IPS DF 4.7 (cell line): Measurements from ENCODE around the gene CXXC5.

Experiments used
- DNase-seq: peaks from one replicate; pipeline ENCODE4 v3.0.0-alpha.2; 2013; ENCODE audit warnings: low spot score; ENCODE audit errors: extremely low read depth

CXXC5 gene

DNA sequence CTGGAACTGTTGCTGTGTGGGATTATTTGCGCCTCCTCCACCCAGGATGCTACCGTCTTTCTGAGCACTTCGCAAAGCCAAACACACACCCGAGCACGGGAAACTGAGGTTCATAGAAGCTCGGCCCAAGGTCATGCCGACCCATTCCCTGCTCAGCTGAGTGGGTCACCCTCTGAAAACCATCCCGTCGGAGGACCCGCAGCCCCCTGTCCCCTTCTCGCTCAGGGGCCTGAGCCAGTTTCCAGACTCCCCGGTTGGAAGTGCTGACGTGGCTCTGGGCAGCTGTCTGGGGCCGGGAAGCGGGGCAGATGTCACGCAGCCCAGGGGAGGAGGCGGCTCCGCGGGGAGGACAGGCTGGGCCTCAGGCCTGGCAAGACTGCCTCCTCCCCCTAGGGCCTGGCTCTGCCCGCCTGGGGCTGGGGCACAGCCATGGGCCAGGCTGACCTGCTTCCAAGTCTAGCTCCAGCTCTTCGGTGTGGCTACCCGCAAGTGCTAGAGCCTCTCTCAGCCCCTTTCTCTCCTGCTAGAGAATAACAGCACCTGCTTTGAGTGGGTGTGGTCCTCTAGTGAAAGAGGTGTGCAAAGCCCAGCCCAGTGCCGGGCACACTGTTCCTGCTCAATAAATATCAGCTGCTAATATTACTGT lies 9.9 kb upstream of the CXXC5 start:
- DNase-seq = no peak

DNA sequence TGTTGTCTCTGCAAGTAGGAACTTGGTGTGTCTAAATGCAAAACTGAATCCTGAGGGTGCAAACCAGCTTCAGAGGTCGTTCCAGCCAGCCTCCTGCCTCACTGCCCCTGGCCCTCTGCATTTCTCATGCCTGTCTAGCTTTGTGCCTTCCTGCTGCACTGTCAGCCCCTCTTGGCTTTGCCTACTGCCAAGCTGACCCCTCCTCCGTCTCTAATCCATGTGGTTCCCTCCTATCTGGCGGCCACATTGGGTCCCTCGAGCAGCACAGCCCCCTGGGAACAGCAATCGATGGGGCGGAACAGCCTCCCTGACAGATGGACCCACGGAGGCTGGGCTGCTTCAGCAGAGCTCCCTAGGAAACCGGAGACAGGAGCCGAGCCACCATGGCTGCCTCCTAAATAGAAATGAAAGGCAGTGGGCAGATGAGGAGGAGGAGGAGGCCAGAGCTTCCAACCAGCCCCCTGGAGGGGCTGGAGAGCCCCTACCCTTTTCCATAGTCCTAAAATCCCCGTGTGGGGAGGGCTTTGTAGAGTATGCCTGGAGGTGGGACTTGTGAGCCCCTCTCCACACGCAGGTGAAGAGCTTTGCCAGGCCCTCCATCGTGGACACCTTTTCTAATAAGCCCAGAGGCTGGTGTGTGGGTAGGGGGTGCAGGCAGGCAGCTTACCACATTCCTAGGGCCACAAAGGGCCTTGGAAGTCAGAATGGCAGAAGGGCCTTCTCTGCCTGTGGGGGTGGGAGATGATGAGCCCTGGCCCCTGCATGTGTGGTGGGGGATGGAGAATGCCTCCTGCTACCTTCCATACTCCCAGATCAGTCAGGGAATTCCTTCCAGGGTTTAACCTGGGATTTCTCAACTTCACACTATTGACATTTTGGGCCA lies 9.2 kb upstream of the CXXC5 start:
- no peak for DNase-seq

DNA sequence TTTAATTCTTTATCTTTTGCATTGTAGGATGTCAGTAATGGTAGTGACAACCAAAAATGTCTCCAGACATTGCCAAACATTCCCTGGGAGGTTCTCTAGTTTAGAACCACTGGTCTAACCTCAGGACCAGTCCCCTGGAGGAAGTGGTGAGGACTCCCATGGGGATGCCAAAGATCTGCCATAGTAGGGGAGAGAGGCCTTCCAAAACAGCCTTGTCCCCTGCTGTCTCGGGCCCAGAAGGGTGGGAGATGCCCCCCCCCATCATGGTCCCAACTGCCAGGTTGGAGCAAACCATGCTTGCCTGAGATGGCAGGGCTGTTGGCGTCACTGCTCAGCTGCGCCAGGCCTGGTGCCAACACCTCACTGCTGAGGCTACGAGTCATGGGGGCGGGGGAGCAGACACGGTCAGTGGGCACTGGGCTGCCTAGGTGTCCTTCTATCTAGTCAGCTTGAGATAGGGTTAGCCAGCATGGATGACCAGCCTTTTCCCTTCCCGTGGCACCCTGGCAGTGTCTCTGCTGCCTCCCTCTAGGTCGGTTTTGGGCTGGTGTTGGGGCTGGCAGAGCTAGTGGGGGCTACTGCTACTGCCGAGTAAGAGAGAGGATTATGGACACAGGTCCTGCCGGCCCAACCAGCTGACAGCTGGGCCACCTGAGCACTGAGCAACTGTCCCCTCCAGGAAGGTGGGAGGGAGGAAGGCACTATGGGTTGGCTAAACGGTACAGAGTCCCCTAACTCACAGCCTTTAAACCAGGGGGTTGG lies 8.3 kb upstream of the CXXC5 start:
- no peak for DNase-seq

DNA sequence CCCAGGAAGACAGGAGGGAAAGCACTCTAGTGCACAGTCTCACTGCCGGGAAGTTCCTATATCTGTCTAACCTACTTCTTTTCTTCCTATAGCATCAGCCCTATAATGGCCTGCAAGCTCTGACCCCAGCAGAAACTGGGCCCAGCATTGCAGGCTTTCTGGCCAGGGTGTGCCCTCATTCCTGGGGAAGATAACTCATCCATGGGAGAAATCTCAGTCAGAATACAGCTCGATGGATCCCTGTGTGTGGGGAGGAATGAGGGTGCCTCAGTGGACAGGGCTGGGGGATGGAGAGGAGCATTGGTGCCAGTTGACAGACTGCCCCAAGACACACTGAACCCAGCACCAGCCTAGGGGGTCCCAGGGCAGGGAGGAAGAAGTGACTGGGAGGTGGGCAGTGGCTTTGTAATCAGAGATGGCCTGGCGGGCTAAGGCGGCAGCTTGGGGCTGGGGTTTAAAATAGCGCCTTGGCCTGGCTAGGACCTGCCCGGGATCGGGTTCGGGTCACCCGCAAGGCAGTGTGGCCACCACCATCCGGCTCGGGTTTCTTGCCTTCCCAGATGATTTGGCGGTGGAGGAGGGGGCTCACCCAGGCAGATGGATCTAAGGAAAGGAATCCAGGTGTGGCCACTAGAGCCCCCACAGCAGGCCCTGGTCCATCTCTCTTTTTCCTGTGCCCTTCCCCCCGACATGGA lies 7.6 kb upstream of the CXXC5 start:
- no peak for DNase-seq

DNA sequence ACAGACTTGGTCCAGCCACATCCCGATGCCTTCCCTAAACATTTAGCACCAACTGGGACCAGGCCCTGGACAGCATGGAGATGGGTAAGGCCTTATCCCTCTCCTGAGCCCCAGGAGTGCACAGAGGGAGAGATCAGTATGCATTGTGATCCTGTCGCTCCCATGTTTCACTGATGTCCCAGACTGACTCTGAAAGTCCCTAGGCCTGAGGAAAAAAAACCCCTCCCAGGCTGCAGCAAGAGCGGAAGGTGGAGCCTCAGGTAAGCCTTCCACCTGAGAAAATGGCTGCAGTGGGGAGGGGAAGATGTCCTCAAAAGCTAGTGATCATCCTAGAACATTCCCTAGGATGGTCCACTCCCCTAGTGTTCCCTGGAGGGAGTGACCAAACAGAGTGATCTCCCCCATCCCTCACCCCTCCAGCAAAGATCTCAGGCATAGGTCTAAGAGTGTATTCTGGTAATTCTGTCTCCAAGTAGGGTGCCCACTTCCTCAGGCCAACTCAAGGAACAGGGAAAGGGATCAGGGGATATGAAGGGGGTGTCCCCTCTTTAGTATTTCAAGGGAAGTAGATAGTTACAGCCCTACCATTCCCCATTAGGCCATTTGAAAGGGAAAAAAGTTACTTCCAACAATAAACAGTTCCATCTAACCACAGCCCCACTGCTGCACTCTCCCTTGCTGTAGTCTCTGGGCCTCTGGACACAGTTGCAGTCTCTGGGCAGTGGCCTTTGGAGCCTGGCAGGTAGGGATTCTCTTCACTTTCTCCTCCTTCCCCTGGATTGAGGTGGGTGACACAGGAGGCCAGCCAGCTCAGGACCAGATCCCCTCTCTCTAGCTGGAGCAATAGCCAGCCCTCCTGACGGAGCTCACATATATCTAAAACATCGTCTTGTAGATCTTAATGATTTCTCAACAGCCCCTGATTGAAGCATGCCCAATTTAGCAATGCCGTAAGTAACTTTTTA lies 6.8 kb upstream of the CXXC5 start:
- no peak for DNase-seq

DNA sequence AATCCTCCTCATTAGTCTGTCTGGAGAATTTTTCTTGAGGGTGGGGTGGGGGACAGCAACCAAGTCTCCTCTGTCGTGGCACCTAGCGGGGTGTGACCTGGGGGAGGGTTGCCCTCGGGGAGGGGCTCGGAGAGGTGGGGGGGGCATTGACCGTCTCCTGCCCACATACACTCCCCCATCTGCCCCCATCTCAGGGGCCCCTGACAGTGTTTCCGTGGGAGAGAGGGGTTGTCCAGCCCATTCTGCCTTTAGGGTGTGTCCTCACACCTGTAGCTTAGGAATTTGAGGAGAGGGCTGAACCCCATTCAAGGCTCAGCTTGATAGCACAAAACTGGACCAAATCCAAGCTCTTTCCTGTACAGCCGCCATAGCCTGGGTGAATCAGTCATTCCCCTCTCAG lies 5.9 kb upstream of the CXXC5 start:
- DNase-seq = no peak

DNA sequence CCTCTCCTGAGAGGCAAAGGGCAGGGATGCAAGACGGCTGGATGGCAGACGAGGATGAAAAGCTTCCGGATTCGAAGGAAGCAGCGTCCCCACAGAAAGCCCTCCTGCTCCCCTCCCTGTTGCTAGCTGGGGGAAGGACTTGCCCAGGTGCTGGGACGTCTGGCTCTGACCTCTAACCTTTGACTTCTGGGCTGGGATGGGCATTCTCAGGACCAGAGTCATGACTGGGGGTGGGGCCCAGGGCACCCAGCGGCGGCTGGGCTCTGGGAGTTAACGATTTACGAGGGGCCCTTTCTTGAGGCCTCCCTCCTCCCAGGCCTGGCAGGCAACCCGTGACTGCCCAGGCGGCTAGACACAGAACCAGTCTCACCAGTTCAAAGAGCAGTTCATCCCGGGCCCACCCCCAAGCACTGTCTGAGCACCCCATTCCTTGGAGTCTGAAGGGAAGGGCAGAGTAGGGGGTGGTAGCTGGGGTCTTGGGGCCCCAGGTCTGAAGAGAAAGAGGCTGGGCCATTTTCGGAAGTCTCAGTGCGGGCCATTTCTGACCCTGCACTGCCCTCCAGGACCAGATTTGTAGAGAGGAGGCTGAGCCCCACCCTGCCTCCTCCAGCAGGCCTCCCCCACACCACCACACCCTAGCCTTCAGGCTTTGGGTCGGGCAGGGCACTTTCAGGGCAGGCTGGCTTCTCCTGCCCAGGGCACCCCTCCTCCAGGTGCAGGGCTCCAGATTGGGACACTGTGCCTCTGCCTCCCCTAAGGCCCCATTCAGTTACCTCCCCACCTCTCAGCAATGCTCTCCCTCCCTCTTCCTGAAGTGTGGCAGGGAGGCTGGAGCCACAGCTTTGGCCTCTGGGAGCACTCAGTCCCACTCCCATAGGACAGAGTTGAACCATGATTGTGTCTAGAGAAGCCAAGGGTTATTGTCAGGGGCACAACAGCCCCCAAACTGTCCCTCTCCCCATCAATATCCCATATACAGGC lies 5.0 kb upstream of the CXXC5 start:
- DNase-seq = no peak

DNA sequence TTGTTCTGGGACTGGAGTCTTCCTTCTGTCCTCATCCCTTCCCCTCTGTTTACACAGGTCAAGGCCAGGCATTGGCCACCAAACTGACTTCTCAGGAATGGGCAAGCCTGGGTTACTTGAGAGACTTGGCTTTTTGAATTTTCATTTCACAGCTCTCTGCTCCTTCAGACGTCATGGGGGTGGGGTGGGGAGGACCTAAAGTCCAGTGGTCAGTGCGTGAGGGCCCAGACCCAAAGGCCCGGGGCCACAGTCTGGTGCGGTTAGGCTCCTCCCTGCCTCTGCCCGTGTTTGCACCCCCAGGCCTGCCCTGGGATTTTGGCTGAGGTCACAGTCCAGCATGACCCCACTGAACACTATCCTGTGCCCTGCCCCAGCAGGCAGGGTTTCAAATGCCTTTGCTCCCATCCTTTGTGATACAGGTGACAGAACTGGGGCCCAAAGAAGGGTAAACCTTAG lies 4.1 kb upstream of the CXXC5 start:
- no peak for DNase-seq

DNA sequence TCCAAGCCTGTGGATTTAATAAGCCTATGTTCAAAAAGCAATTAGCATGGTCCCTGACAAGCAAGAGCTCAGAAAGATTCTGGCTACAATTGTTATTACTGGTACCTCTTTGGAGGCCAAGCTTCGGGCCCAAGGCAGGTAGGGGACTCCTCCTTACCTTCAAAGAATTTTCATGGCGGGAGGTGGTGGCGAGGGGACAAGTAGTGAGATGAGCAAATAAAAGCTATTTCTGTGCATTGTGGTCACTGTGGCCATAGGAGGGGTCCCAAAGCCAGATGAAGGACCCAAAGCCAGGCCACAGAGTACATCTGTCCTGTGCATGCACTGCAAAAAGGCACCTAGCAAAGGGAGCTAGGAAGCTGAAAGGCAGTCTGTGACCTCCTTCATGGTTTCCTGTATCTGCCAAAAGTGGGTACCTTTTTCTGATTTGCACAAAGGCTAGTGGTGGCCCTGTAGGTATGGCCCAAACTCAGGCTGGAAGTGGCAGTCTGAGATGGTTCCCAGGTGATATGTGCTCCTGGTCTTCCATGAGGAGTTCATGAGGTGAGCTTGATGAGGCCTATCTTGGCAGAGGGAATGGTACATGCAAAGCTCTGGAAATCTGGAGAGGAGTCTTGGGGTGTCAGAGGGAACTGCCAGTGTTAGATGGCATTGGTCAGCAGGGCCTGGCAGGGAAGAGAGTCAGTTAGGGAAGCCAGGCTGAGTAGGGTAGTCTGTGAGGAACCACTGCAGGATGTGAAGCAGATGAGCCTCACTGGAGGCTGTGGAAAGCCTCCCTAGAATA lies 3.3 kb upstream of the CXXC5 start:
- no peak for DNase-seq

DNA sequence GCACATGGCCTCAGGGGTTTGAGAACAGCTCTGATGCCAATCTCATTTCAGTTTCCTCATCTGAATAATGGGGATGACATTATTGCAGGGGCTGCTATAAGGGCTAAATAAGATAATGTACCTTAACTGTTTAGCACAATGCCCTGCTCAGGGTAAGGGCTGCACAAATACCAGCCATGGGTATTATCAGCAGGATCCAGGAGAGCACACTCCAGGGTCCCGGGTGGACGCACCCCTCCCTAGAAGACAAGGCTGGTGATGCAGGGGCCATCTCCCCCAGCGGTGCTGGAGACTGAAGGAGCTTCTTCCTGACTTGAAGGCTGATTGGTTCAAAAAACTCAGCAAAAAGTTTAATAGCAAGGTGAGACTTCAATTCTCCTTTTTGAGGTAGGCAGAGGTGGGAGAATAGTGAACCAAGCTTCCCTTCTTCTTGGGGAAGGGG lies 2.7 kb upstream of the CXXC5 start:
- DNase-seq = no peak

DNA sequence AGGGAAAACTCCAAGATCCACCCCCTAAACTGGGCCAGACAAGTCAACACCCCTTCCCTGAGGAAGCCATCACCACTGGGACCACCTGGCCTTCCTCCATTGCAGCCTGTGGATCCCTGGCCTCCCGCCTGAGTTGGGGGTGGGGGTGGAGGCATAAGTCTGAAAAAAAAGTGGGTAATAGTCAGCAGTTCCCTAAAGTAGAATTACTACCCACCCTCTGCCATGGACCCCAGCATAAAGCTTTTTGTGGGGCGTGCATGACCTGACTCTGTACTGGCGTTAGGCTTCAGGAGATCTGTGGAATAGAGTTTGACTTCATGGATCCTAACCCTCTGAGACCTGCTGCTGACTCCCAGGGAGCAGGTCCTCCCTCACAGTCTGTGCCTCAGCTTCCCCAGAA lies 2.0 kb upstream of the CXXC5 start:
- no peak for DNase-seq

DNA sequence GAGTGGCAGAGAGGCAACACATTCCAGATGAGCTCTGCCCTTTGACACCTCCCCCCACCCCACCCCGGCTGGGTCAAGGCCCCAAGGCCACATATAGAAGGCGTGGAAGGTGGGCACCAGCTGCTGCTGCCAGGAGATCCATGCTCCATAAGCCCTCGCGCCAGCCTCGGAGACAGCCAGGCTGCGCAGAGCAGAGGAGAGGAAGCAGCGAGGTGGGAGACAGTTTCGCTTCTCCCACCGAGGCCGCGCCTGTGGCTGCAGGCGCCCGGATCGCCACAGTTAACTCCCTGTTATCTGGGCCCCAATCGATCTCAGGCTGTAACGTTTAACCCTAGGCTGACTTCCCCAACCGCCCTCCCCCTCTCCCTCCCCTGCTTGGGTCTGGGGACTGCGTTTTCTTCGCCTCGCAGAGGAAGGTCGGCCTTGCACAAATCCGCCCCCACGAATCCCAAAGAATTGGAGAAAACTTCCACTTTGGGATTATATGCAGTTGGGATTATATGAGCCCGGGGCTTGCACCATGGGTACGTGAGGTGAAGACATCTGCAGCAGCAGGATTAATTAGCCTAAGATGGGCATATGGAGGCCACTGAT lies 1.1 kb upstream of the CXXC5 start:
- DNase-seq = no peak

DNA sequence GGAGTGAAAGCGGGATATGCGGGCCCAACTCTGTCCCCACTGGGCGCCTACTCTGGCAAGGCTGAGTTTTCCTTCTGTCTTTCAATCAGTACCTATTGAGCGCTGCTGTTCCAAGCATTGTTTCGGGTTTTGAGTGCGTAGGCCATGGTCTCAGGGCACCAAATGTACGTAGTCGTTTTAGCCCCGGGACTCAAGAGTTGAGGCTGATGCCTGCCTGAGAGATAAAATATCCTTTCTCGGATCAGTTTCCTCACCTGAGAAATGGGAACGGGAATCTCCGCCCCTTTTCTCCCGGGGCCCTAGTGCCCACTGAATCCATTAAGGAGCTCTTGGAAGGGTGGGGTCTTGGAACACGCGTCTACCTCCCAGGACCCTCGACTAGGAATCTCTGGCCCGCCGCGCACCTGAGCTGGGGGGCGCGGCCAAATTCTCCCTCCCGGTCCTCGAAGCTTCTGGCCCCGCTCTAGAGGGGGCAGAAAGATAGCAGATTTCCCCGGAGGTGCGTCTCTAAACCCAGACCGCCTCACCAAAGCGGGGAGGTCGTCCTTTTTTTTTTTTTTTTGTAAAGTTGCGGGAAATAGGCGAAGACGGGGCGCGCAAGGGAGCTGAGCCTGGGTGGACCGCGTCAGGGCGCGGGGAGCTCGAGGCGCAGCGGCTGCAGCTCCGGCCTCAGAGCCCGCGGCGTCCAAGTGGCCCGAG lies 494 bp upstream of the CXXC5 start:
- DNase-seq = no peak

DNA sequence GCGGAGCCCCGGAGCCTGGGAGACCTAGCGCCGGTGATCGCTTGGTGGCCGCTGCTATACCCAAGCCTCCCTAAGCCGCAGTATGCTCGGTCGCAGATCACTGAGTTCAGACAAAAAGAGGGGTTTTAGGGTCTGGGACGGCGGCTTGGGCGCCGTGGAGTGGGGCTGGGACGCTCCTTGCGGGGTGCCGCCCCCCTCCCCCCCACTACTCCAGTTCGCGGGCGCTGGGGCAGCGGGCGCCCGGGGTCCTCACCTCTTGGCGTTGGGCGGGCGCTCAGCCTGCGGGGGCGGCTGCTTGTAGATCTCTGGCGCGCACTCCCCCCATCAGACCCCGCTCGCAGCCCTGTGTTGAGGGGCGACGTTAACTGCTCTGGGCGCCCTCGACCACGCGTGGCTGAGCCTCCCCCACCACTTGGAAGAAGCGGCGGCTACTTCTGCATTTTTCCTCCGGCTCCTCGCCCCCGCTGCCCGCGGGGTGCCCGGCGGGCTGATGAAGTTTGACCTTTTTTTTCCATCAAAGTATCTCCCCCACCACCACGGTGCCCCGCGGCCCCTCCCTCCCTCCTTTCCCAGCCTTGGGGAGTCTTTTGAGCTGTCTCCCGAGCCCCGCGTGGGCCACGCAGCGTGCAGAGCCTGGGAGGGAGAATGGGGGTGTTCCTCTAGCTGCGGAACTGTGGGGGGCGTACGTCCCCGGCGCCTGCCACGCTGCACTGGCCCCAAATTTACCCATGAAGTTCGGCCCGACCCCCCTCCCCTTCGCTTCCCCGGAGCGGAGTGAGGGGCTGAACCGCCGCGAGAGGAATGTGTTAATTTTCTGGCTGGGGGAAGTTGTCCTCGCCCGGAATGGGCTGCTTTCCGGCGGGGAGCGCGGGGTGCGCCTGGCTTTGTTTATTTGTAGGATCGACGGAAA lies 1.2 kb downstream of the CXXC5 start:
- DNase-seq = no peak

DNA sequence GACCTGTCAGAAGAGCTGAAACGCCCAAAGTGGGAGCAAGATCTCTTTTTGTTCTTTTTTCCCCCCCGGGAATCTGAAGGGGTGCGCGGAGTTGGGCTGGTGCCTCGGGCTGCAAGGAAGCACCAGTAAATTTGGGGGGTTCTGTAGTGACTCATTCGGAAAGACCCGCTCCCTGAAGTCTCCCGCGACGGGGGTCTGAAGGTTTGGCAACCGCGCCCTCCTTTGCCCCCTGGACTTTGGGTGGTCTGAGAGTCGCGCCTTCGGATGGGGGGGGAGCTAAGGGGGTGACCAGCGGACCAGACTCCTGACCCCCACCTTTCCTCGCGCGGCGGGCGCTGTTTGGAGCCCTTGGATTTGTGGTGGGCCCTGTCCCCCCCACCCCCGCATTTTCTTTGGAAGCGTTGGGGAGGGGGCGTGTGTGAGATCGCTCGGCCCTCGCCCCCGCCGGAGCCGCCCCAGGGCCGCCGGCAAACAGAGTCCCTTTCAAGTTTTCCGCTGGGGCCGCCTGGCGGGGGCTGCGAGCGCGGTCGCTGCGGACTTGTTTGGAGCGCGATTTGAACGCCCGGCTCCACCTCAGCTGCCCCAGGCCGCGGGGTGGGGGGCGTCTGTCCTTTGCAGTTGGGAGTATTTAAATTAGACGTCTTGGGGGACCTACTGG lies 2.0 kb downstream of the CXXC5 start:
- DNase-seq = no peak

DNA sequence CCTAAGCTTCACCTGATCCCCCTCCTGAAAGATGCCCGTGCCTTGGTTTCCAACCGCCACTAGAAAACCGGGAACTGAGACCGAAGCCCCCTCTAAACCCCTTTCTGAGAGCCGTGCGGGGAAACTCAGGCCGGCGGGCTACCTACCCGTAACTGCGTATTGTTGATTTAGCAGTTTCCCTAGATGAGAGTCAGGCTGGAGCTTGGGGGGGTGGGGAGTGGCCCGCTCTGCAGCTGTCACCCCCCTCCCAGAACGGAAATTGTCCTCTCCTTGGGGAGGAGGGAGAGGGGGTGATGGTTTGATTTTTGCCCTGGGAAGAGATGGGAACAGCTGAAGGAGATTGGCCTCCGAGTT lies 2.5 kb downstream of the CXXC5 start:
- DNase-seq = no peak
